Measurements from ENCODE around the gene PDGFD. TPM values are rescaled to one million over a fixed set of nuclear protein-coding genes. Genes with fewer than 3 reads are reported as not detected.

PDGFD gene
- total RNA-seq, 1 donor from 2014 or later: 3.4 TPM

- DNase-seq (ENCODE audit: low read depth): no peak
- Histone ChIP-seq H3K36me3 (ENCODE audit: control insufficient read depth, insufficient read depth, low read length) (no peaks in the 10 kb centered on the region), H3K4me3 (ENCODE audit: low read depth, low read length) (no peak overlapping the region), H3K27me3 (ENCODE audit: control insufficient read depth, insufficient read depth, low read length) (no peaks in the 10 kb centered on the region)
- TF ChIP-seq, protein P1, sequence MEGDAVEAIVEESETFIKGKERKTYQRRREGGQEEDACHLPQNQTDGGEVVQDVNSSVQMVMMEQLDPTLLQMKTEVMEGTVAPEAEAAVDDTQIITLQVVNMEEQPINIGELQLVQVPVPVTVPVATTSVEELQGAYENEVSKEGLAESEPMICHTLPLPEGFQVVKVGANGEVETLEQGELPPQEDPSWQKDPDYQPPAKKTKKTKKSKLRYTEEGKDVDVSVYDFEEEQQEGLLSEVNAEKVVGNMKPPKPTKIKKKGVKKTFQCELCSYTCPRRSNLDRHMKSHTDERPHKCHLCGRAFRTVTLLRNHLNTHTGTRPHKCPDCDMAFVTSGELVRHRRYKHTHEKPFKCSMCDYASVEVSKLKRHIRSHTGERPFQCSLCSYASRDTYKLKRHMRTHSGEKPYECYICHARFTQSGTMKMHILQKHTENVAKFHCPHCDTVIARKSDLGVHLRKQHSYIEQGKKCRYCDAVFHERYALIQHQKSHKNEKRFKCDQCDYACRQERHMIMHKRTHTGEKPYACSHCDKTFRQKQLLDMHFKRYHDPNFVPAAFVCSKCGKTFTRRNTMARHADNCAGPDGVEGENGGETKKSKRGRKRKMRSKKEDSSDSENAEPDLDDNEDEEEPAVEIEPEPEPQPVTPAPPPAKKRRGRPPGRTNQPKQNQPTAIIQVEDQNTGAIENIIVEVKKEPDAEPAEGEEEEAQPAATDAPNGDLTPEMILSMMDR (IDR thresholded peaks at IDR 0.05; ENCODE audit: insufficient read depth, low read length, poor library complexity, severe bottlenecking): no peak
Observed at GRCh38 chr11:103961010-103961409, 202.9 kb downstream of the PDGFD start.

- Histone ChIP-seq H3K36me3 (ENCODE audit: control insufficient read depth, insufficient read depth, low read length) (no peaks in the 10 kb centered on the region), H3K4me3 (ENCODE audit: low read depth, low read length) (no peak overlapping the region), H3K27me3 (ENCODE audit: control insufficient read depth, insufficient read depth, low read length) (no peaks in the 10 kb centered on the region)
- TF ChIP-seq, protein P1 (IDR thresholded peaks at IDR 0.05; ENCODE audit: insufficient read depth, low read length, poor library complexity, severe bottlenecking): no peak
- DNase-seq (ENCODE audit: low read depth): no peak
Observed at GRCh38 chr11:103960108-103960507, 203.8 kb downstream of the PDGFD start.

GRCh38 chr11:103959279-103959942 lies 204.5 kb downstream of the PDGFD start:
- TF ChIP-seq, protein P1 (IDR thresholded peaks at IDR 0.05; ENCODE audit: insufficient read depth, low read length, poor library complexity, severe bottlenecking): no peak
- Histone ChIP-seq H3K4me3 (ENCODE audit: low read depth, low read length) (no peak overlapping the region), H3K27me3 (ENCODE audit: control insufficient read depth, insufficient read depth, low read length) (no peaks in the 10 kb centered on the region), H3K36me3 (ENCODE audit: control insufficient read depth, insufficient read depth, low read length) (no peaks in the 10 kb centered on the region)
- no peak for DNase-seq (ENCODE audit: low read depth)

GRCh38 chr11:103958475-103959215 lies 205.3 kb downstream of the PDGFD start:
- DNase-seq (ENCODE audit: low read depth): no peak
- TF ChIP-seq, protein P1 (IDR thresholded peaks at IDR 0.05; ENCODE audit: insufficient read depth, low read length, poor library complexity, severe bottlenecking): no peak
- Histone ChIP-seq H3K36me3 (ENCODE audit: control insufficient read depth, insufficient read depth, low read length) (no peaks in the 10 kb centered on the region), H3K27me3 (ENCODE audit: control insufficient read depth, insufficient read depth, low read length) (no peaks in the 10 kb centered on the region), H3K4me3 (ENCODE audit: low read depth, low read length) (no peak overlapping the region)

DNA sequence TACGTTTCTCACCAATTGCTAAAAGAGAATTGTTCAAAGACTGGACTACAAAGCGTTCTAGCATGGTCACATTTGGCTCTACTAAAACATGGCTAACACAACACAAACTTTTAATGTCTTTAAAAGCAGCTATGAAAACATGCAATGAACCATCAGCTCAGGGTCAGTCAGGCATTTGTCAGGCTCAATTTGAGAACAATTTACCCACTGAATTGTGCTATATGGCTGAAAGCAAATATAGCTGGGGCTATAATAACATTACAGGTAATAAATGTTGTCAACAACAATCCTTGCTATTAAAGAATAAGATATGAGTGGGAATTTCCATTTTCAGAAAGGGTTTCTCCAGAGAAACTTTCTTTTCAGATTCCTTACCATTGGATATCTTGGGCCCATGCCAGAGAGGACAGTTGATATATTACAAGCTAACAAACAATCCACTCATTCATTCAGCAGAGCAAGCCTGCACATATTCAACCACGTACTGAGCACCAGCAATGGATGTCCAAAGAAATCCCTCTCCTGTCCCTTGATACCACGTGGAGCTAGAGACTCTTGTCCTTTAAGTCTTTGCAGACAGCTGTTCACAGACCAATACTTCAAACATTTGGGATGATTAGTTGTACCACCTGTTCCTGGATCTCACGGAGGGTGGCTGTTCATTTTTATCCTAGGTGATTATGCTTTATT lies 210.0 kb downstream of the PDGFD start:
- DNase-seq (ENCODE audit: low read depth): no peak
- Histone ChIP-seq H3K36me3 (ENCODE audit: control insufficient read depth, insufficient read depth, low read length) (no peaks in the 10 kb centered on the region), H3K4me3 (ENCODE audit: low read depth, low read length) (no peak overlapping the region), H3K27me3 (ENCODE audit: control insufficient read depth, insufficient read depth, low read length) (no peaks in the 10 kb centered on the region)
- TF ChIP-seq, protein P1 (IDR thresholded peaks at IDR 0.05; ENCODE audit: insufficient read depth, low read length, poor library complexity, severe bottlenecking): no peak

Data from kidney epithelial cell (primary cell).